Prostate gland (tissue), 2 donors: ENCODE measurements around the gene CNOT8. TPM values are rescaled to one million over a fixed set of nuclear protein-coding genes. Genes with fewer than 3 reads are reported as not detected.

Source experiments
- DNase-seq: peaks from one replicate; pipeline ENCODE4 v3.0.0-alpha.2; 2019; ENCODE audit warnings: low spot score
- H3K27ac ChIP-seq, 2 donors: fragments of 200-600 bp; sonication (generic); 2 replicates each; pipeline ENCODE4 v1.5.1; 2017 to 2019
- H3K27me3 ChIP-seq: fragments of 200-600 bp; sonication (generic); replicated peaks from 2 replicates; pipeline ENCODE4 v1.5.1; 2019; ENCODE audit not compliant: insufficient read depth
- H3K36me3 ChIP-seq, 2 donors: fragments of 200-600 bp; sonication (generic); 1 replicate in 1 of 2; 2 replicates in 1 of 2; pipeline versions ENCODE4 v1.5.1 to v1.8.1; 2017 to 2019
- H3K4me1 ChIP-seq: fragments of 200-600 bp; sonication (generic); replicated peaks from 2 replicates; pipeline ENCODE4 v1.5.1; 2019
- H3K4me3 ChIP-seq, 2 donors: fragments of 200-600 bp; sonication (generic); 2 replicates each; pipeline ENCODE4 v1.5.1; 2017 to 2019
- H3K9me3 ChIP-seq: fragments of 200-600 bp; sonication (generic); 2 replicates; pipeline ENCODE4 v1.5.1; 2017
- POLR2A ChIP-seq: fragments of 450-650 bp; IDR thresholded peaks from one replicate; pipeline ENCODE4 v1.6.1; 2016; ENCODE audit warnings: antibody characterized with exemption, mild to moderate bottlenecking
- POLR2AphosphoS5 ChIP-seq: sonication (generic); formaldehyde crosslinking; IDR thresholded peaks from one replicate; pipeline ENCODE4 v1.6.1; 2017; ENCODE audit warnings: antibody characterized with exemption
- WGBS: methylation state at CpG from one replicate; pipeline ENCODE4 v1.1.5; 2018; 5-methylcytosine and 5-hydroxymethylcytosine counted together
- intact Hi-C: fragments of 100-400 bp; cut with DNase I; formaldehyde crosslinking; loops from one replicate; pipeline ENCODE4 v1.14.2; 2022
- total RNA-seq, 2 donors: library from RNA; depleted of rRNA; stranded (reverse); fragments of >200 nt; gene quantifications; one replicate each; pipeline ENCODE4 v1.1.0, GENCODE V29; 2016
- TF ChIP-seq, protein P1 (sequence below), 4 experiments: fragments of 200-600 bp in 2 of 4; fragments of 450-650 bp in 2 of 4; sonication (generic) in 2 of 4; IDR thresholded peaks; 1 replicate in 3 of 4; 2 replicates in 1 of 4; pipeline ENCODE4 v1.5.1; 2016 to 2019; ENCODE audit warnings: antibody characterized with exemption in 4 of 4, mild to moderate bottlenecking in 2 of 4, moderate library complexity in 2 of 4

CNOT8 gene
- total RNA-seq, 2 donors from 2014 or later, result 46.3 to 95.2 TPM

DNA sequence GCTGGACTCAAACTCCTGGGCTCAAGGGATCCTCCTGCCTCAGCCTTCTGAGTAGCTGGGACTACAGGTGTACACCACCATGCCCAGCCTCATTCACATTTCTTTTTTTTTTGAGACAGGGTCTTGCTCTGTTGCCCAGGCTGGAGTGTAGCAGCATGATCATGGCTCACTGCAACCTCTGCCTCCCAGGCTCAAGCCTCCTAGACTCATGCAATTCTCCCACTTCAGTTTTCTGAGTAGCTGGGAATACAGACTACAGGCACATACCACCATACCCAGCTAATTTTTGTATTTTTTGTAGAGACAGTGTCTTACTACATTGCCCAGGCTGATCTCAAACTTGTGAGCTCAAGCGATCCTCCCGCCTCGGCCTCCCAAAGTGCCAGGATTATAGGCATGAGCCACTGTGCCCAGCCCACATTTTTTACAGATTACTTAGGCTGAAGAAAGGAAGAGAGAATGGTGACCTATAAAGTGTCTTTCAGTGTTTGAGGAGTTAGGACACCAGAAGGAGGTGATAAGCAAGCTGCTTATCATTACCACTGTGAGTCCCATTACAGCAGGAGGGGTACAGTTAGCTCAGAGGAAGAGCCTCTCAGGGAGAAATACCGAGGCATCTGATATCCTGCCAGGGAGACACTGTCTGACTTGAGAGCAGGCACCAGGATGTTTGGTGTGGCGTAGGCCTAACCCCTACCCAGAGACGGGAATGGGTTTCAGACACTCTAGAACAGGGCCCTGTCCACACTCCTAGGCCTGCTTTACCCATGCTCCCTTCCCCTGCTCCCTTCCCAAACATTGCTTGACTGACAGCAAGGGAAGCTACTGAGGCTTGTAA lies 17.8 kb upstream of the CNOT8 start:
- Histone ChIP-seq H3K27me3 (no peaks in the 10 kb centered on the region), H3K27ac (no peak overlapping the region), H3K36me3 (no peaks in the 10 kb centered on the region), H3K4me1 (no peaks in the 10 kb centered on the region), H3K4me3 (no peak overlapping the region), H3K9me3 (no peaks in the 10 kb centered on the region)
- no peak for DNase-seq
- TF ChIP-seq POLR2A (no peak), POLR2AphosphoS5 (no peak)
- TF ChIP-seq, protein P1, sequence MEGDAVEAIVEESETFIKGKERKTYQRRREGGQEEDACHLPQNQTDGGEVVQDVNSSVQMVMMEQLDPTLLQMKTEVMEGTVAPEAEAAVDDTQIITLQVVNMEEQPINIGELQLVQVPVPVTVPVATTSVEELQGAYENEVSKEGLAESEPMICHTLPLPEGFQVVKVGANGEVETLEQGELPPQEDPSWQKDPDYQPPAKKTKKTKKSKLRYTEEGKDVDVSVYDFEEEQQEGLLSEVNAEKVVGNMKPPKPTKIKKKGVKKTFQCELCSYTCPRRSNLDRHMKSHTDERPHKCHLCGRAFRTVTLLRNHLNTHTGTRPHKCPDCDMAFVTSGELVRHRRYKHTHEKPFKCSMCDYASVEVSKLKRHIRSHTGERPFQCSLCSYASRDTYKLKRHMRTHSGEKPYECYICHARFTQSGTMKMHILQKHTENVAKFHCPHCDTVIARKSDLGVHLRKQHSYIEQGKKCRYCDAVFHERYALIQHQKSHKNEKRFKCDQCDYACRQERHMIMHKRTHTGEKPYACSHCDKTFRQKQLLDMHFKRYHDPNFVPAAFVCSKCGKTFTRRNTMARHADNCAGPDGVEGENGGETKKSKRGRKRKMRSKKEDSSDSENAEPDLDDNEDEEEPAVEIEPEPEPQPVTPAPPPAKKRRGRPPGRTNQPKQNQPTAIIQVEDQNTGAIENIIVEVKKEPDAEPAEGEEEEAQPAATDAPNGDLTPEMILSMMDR (IDR thresholded peaks at IDR 0.05), result no peak
- WGBS, result 81% methylated on average over 6 of the region's 6 CpGs
- intact Hi-C loops, result no loop called here

DNA sequence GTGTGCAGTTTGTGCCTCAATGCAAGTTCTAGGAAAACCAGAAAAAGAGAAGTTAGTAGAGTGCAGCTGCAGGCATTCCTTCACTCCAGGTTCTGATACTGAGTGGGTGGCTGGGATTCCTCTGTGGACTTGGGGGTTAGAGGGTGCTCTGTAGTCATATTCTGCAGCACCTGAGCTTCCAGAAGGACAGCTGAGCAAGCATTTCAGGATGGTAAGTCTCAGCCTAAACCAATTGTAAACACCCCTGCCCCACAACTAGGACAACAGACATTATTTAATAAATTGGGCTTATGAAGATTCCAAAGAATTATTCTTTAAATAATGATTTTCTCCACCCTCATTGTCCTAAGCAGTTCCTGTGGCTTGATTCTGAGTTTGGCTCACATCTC lies 17.2 kb upstream of the CNOT8 start:
- no peak for TF ChIP-seq POLR2AphosphoS5
- no peak for TF ChIP-seq POLR2A
- TF ChIP-seq, protein P1 (IDR thresholded peaks at IDR 0.05), result no peak
- H3K27ac ChIP-seq, result no peak overlapping the region

DNA sequence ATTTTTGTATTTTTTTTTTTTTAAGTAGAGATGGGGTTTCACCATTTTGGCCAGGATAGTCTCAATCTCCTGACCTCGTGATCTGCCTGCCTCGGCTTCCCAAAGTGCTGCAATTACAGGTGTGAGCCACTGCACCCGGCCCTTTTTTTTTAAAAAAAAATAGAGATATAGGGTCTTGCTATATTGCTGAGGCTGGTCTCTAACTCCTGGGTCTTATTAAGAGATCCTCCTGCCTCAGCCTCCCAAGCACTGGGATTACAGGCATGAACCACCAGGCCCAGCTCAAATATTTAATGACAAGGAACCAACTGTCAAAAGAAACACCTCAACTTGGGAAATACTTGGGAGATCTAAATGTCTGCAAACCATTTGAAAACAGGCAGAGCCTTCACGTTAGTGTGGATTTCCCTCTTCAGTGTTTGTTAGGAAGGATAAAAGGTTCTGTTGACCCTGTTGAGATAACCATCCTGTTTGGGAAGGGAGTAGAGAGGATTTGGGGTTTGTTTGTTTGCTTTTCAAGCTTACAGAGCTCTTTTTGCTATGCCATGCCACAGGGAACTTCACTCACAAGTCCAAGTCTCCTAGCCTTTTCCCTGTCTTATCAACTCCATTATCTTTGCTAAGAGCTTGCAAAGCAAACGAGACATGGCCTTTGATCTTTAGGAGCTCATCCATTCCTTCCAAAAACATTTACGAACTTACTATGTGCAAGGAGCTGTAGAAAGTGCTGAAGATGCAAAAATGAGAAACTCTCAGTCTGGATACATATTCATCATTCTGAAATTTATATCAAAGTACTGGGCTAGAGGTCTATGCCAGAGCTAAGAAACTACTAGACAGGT lies 15.5 kb upstream of the CNOT8 start:
- WGBS, result 60% methylated on average over 6 of the region's 6 CpGs
- intact Hi-C loops, result no loop called here
- Histone ChIP-seq H3K27me3 (no peaks in the 10 kb centered on the region), H3K9me3 (no peaks in the 10 kb centered on the region), H3K4me1 (no peaks in the 10 kb centered on the region), H3K36me3 (no peaks in the 10 kb centered on the region), H3K4me3 (no peak overlapping the region), H3K27ac (no peak overlapping the region)
- TF ChIP-seq POLR2AphosphoS5 (no peak), POLR2A (no peak)
- TF ChIP-seq, protein P1 (IDR thresholded peaks at IDR 0.05), result no peak
- DNase-seq, result no peak

More for the DNA sequence above, 17.2 kb upstream of the CNOT8 start:
- Histone ChIP-seq H3K4me1 (no peaks in the 10 kb centered on the region), H3K27me3 (no peaks in the 10 kb centered on the region), H3K36me3 (no peaks in the 10 kb centered on the region), H3K9me3 (no peaks in the 10 kb centered on the region), H3K4me3 (no peak overlapping the region)
- intact Hi-C loops, result no loop called here
- DNase-seq, result no peak

DNA sequence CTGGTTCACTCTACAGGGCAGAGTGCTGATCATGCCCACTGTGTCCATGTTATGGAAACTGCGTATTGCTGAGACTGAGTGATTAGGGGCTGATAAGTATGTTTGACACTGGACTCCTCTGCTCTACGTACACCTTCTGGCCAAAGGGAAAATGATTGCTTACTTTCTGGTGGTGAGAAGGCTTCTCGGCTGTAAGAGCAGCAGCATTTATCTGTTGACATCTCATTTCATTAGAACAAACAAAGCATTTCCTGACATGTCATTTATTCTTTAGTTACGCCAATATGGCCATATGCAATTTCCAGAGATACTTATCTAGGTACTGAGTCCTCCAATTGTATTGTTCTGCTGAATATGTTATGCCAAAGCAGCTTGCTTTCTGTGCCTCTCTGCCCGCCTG lies 13.6 kb upstream of the CNOT8 start:
- Histone ChIP-seq H3K36me3 (no peaks in the 10 kb centered on the region), H3K4me3 (no peak overlapping the region), H3K9me3 (no peaks in the 10 kb centered on the region), H3K27ac (no peak overlapping the region), H3K27me3 (no peaks in the 10 kb centered on the region), H3K4me1 (no peaks in the 10 kb centered on the region)
- TF ChIP-seq, protein P1 (IDR thresholded peaks at IDR 0.05), result no peak
- peak; percentile 73 for TF ChIP-seq POLR2AphosphoS5
- WGBS, result 31% methylated on average over 5 of the region's 5 CpGs
- intact Hi-C loops, result no loop called here
- DNase-seq, result no peak
